ENCODE data around the gene TBC1D25. TPM values are rescaled to one million over a fixed set of nuclear protein-coding genes. Genes with fewer than 3 reads are reported as not detected.

TBC1D25 gene
- polyA plus RNA-seq, 1 of the 3 experiments (the other 2 are of a cell fraction) = 18.4 TPM

DNA sequence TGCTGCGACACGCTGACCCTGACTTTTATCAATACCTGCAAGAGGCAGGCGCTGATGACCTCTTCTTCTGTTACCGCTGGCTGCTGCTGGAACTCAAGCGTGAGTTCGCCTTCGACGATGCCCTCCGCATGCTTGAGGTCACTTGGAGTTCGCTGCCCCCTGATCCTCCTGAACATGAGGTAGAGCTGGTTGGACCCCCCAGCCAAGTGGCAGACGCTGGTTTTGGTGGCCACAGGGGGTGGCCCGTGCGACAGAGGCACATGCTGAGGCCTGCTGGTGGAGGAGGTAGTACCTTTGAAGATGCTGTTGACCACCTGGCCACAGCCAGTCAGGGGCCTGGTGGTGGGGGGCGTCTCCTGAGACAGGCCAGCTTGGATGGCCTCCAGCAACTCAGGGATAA, 20.5 kb downstream of the TBC1D25 start (continued):
- TF ChIP-seq, protein P1, sequence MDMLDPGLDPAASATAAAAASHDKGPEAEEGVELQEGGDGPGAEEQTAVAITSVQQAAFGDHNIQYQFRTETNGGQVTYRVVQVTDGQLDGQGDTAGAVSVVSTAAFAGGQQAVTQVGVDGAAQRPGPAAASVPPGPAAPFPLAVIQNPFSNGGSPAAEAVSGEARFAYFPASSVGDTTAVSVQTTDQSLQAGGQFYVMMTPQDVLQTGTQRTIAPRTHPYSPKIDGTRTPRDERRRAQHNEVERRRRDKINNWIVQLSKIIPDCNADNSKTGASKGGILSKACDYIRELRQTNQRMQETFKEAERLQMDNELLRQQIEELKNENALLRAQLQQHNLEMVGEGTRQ (IDR thresholded peaks at IDR 0.05; ENCODE audit: borderline replicate concordance, low read depth, low read length) = no peak
- TF ChIP-seq RXRA (IDR thresholded peaks at IDR 0.05; ENCODE audit: borderline replicate concordance, low read depth) = no peak
- TF ChIP-seq SMC3 (IDR thresholded peaks at IDR 0.05; ENCODE audit: low read depth, low read length) = no peak

DNA sequence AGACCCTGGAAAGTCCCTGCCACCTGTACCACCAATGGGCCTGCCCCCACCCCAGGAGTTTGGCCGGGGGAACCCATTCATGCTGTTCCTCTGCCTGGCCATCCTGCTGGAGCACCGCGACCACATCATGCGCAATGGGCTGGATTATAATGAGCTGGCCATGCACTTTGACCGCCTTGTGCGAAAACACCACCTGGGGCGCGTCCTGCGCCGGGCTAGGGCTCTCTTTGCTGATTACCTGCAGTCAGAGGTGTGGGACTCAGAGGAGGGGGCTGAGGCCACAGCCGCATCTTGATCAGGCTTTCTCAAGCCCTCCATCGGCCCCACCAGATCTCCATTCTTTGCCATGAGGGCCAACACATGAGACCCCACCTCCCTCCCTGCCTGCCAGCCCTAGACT, 21.2 kb downstream of the TBC1D25 start:
- no peak for TF ChIP-seq GATA2 (CRISPR knock-in tag; IDR thresholded peaks at IDR 0.05)
- TF ChIP-seq ELF1 (IDR thresholded peaks at IDR 0.05) = no peak
- TF ChIP-seq, protein P1 (IDR thresholded peaks at IDR 0.05; ENCODE audit: borderline replicate concordance, low read depth, low read length) = no peak
- TF ChIP-seq, protein P2, sequence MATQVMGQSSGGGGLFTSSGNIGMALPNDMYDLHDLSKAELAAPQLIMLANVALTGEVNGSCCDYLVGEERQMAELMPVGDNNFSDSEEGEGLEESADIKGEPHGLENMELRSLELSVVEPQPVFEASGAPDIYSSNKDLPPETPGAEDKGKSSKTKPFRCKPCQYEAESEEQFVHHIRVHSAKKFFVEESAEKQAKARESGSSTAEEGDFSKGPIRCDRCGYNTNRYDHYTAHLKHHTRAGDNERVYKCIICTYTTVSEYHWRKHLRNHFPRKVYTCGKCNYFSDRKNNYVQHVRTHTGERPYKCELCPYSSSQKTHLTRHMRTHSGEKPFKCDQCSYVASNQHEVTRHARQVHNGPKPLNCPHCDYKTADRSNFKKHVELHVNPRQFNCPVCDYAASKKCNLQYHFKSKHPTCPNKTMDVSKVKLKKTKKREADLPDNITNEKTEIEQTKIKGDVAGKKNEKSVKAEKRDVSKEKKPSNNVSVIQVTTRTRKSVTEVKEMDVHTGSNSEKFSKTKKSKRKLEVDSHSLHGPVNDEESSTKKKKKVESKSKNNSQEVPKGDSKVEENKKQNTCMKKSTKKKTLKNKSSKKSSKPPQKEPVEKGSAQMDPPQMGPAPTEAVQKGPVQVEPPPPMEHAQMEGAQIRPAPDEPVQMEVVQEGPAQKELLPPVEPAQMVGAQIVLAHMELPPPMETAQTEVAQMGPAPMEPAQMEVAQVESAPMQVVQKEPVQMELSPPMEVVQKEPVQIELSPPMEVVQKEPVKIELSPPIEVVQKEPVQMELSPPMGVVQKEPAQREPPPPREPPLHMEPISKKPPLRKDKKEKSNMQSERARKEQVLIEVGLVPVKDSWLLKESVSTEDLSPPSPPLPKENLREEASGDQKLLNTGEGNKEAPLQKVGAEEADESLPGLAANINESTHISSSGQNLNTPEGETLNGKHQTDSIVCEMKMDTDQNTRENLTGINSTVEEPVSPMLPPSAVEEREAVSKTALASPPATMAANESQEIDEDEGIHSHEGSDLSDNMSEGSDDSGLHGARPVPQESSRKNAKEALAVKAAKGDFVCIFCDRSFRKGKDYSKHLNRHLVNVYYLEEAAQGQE (IDR thresholded peaks at IDR 0.05; ENCODE audit: low read depth, low read length) = no peak
- no peak for TF ChIP-seq RAD21 (IDR thresholded peaks at IDR 0.05; ENCODE audit: low read length)
- TF ChIP-seq, protein P3, sequence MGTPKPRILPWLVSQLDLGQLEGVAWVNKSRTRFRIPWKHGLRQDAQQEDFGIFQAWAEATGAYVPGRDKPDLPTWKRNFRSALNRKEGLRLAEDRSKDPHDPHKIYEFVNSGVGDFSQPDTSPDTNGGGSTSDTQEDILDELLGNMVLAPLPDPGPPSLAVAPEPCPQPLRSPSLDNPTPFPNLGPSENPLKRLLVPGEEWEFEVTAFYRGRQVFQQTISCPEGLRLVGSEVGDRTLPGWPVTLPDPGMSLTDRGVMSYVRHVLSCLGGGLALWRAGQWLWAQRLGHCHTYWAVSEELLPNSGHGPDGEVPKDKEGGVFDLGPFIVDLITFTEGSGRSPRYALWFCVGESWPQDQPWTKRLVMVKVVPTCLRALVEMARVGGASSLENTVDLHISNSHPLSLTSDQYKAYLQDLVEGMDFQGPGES (IDR thresholded peaks at IDR 0.05; ENCODE audit: low read depth, low read length) = no peak
- TF ChIP-seq TAF1 (IDR thresholded peaks at IDR 0.05; ENCODE audit: borderline replicate concordance, low read depth, low read length) = no peak
- no peak for TF ChIP-seq RXRA (IDR thresholded peaks at IDR 0.05; ENCODE audit: borderline replicate concordance, low read depth)
- no peak for TF ChIP-seq FOXJ3 (CRISPR knock-in tag; IDR thresholded peaks at IDR 0.05)
- no peak for TF ChIP-seq JUND (IDR thresholded peaks at IDR 0.05)
- TF ChIP-seq RFX5 (IDR thresholded peaks at IDR 0.05; ENCODE audit: low read length) = no peak
- TF ChIP-seq, protein P4, sequence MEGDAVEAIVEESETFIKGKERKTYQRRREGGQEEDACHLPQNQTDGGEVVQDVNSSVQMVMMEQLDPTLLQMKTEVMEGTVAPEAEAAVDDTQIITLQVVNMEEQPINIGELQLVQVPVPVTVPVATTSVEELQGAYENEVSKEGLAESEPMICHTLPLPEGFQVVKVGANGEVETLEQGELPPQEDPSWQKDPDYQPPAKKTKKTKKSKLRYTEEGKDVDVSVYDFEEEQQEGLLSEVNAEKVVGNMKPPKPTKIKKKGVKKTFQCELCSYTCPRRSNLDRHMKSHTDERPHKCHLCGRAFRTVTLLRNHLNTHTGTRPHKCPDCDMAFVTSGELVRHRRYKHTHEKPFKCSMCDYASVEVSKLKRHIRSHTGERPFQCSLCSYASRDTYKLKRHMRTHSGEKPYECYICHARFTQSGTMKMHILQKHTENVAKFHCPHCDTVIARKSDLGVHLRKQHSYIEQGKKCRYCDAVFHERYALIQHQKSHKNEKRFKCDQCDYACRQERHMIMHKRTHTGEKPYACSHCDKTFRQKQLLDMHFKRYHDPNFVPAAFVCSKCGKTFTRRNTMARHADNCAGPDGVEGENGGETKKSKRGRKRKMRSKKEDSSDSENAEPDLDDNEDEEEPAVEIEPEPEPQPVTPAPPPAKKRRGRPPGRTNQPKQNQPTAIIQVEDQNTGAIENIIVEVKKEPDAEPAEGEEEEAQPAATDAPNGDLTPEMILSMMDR (IDR thresholded peaks at IDR 0.05) = no peak
- Histone ChIP-seq H3K9ac (no peak overlapping the region), H3F3A (replicated peaks; ENCODE audit: insufficient read depth) (peaks cover 6% of the 10 kb centered on the region), H3K36me3 (replicated peaks in 1 of 2; ENCODE audit: control insufficient read depth in 1 of 2, insufficient read depth in 2 of 2, low read length in 1 of 2) (peaks cover 0 to 3% of the 10 kb centered on the region in 2 experiments), H3K27ac (ENCODE audit: low read depth in 2 of 2, low read length in 1 of 2) (no peak overlapping the region), H3K9me3 (no peaks in the 10 kb centered on the region), H3K79me2 (ENCODE audit: insufficient read depth) (no peaks in the 10 kb centered on the region), H3K4me2 (no peak overlapping the region), H4K20me1 (ENCODE audit: insufficient read depth) (no peaks in the 10 kb centered on the region), H2AFZ (ENCODE audit: low read depth) (no peak overlapping the region), H3K4me3 (ENCODE audit: low read depth in 2 of 2, low read length in 1 of 2) (no peak overlapping the region), H3K27me3 (ENCODE audit: insufficient read depth) (no peaks in the 10 kb centered on the region; the same call in 1 of the 2 replicates), H3K9me2 (no peaks in the 10 kb centered on the region), H3K4me1 (ENCODE audit: control insufficient read depth in 1 of 2, insufficient read depth in 2 of 2, low read depth in 1 of 2, low read length in 1 of 2) (no peaks in the 10 kb centered on the region)
- DNase-seq = no peak
- ChIA-PET CTCF (interaction anchor here (0.7 kb wide), 1 partner anchor 11 kb away, joined by 3 read pairs; no protein-coding TSS in a partner anchor), POLR2A (no interaction called here)
- WGBS (ENCODE audit: low lambda C conversion rate) = 47% methylated on average over 6 of the region's 12 CpGs
